NOMO-1 (cell line): ENCODE results near the gene DAP.
"Not testable (repeated sequence)": the region's sequence is repeated elsewhere in the genome, so short reads cannot be mapped to it uniquely, and the experiment has no call there.

Source experiments
- DNase-seq, 2 experiments: peaks; one replicate each; lab custom pipeline; 2025; ENCODE audit not compliant: unreplicated experiment in 2 of 2; lab: John Stamatoyannopoulos, UW

Gene DAP

GRCh38 chr5:10658265-10658664 lies 102.8 kb downstream of the DAP start:
- no peak for DNase-seq

- no peak for DNase-seq
Observed at GRCh38 chr5:10655972-10656830, 104.8 kb downstream of the DAP start.

- DNase-seq = no peak
Observed at GRCh38 chr5:10655161-10655971, 105.7 kb downstream of the DAP start.

DNA sequence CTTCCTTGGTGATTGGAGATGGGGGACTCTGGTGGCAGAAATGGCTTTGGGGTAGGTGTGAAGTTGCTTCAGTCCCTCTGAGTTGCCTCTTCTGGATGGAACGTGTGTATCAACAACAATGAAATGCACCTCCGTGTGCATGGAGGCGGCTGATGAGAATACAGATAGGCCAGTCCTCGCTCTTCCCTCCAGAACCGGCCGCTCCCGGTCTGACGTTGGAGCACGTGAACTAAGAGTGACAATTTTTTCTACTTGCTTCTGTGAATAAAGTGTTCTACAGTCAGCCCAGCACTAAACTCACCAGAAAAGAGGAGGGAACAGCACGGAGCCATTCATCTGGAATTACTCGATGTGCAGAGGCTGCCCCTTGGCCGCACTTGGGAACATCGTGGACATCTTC lies 106.5 kb downstream of the DAP start:
- no peak for DNase-seq

DNA sequence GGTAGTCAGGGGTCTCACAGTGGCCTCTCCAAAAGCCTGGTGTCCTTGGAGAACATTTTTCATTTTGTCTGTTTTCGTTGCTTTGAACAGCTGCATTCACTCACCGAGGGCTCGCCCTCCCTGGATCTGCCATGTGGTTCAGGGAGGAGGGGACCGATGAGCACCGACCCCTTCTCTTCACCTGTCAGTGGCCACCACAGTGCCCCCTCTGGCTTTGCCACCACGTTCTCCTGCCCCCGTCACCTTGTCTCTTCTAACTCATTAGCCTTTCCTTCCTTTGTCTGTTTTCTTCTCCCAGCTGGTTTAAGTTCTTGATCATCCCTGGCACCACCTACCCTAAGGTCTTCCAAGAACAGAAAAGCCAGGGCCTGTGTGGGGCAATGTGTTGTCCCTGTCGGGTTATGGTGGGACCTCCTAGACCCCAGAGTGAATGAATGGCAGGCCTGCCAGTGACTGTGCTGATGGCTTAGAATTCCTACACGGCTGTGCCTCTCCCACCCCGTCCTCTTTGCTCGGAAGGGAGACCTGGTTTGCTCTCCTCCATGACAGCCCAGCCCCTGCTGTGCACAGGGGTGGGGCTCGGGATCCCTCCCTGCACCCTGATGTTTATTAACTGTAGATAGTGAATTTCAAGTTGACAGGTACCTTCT lies 107.2 kb downstream of the DAP start:
- DNase-seq = no peak

DNA sequence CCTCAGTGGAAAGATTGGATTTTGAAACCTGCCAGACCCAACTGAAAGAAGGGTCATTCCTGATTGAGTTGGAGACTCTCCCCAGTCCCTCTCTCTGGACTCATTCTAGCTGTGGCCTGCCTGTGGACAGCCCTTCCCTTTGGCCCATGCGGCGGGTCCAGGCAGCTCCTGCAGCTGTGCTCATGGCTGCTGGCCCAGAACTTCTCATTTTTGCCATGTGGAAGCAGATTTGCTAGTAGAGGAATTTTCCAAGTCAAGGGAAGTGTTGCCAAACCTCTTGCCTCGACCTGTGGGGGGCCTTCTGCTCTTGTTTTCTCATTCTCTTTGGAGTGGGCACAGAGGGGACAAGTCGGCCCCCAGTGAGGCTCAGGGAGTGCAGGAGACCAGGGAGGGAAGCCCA lies 108.0 kb downstream of the DAP start:
- DNase-seq = no peak

GRCh38 chr5:10652606-10653005 lies 108.4 kb downstream of the DAP start:
- DNase-seq = no peak

GRCh38 chr5:10652151-10652550 lies 108.9 kb downstream of the DAP start:
- DNase-seq = no peak

DNA sequence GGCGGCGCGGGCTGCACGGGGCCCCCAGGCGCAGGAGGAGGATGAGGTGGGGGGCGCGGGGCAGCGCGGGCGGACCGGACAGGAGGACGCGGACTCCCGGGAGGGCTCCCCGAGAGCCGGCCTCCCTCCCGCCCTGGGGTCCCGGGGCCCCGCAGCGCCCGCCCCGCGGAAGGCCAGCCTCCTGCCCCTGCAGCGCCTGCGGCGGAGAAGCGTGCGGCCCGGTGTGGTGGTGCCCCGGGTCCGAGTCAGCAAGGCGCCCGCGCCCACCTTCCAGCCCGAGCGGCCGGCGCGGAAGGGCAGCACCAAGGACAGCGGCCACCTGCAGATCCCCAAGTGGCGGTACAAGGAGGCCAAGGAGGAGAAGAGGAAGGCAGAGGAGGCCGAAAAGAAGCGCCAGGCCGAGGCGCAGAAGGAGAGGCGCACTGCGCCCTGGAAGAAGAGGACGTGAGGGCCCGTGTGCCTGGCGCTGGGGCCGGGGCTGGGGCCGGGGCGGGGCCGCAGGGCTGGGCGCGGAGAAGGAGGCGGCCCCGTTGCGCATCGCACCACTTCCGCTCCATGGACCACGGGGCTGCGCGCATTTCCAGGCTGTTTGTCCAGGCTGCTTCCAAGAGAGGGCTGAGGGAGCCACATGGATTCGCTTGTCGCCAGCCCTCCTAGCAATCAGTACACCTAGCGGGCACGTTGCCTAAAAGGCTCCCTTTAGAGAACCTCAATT lies 111.2 kb downstream of the DAP start:
- no peak for DNase-seq

DNA sequence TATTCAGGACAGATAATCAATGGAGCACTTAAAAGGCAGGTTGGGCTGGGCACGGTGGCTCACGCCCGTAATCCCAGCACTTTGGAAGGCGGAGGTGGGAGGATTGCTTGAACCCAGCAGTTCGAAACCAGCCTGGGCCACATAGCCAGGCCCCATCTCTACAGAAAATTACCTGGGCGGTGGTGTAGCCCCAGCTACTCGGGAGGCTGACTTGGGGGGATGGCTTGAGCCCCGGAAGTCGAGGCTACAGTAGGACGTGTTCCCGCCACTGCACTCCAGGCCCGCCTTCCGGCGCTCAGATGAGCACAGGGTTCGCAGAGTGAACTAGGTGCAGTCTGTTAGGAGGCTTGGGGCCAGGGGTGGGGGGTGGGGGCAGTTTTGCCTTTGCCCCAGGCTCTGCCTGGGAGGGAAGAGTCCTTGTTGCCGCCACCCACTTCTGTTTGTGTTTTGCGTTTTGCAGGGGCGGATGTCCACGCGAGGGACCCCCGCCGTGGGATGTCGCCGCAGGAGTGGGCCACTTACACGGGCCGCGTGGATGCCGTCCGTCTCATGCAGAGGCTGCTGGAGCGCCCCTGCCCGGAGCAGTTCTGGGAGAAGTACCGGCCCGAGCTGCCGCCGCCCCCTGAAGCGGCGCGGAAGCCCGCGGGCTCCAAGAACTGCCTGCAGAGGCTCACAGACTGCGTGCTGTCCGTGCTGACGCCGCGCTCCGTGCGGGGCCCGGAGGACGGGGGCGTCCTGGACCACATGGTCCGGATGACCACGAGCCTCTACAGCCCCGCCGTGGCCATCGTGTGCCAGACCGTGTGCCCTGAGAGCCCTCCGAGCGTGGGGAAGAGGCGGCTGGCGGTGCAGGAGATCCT lies 112.0 kb downstream of the DAP start:
- no peak for DNase-seq

- no peak for DNase-seq
Observed at GRCh38 chr5:10647640-10648039, 113.4 kb downstream of the DAP start.

DNA sequence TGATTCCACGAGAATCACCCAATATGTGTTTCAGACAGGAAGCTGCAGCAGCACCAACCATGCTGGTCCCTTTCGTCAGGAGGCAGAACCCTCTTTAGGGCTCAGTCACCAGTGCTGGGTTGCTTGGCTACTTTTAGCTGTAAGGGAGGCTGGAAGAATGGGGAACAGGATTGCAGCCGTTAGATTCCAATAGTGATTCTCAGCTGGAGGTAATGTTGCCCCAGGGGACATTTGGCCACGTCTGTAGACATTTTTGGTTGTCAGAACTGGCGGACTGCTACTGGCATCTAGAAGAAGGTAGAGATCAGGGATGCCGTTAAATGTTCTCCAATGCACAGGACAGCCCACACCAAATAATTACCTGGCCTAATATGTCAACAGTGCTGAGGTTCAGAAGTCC lies 115.4 kb downstream of the DAP start:
- no peak for DNase-seq

DNA sequence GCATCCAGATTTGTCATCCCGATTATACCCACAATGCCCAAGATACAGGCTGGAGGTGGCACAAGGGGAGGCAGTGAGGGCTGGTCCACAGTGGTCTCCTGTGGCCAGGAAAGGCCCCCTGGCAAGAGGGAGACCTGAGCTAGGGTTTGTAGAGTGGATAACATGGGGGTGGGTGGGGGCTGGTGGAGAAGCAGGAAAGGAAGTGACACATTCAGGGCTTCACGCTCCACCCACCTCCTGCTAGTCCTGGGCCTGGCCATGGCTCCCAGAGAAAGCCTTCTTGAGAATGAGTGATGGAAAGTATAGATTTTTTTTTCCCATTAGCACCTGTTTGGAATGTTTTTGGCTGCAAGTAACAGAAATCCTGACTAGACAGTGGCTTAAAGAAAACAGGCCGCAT lies 115.9 kb downstream of the DAP start:
- DNase-seq = no peak

DNA sequence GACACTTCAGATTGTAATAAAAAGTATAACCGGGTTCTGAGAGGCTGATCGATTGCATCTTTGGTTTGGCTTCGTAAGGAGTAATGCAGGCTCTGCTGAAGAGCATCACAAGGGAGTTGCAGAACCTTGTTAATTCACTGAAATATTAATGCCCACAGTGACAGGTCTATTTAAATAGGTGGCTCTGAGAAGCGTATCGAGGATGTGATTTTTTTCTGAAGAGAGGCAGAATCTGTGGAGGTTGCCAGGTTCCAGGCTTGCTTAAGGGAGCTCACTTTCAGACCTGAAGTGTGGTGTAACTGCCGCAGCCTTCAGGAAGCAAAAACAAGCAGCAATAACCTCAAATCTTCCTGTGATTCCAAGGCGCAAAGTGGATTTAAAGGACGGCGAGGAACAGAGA lies 116.8 kb downstream of the DAP start:
- no peak for DNase-seq

GRCh38 chr5:10642367-10642766 lies 118.7 kb downstream of the DAP start:
- no peak for DNase-seq

GRCh38 chr5:10639846-10640368 lies 121.1 kb downstream of the DAP start:
- no peak for DNase-seq

GRCh38 chr5:10638723-10639122 lies 122.3 kb downstream of the DAP start:
- DNase-seq = not testable (repeated sequence)

DNA sequence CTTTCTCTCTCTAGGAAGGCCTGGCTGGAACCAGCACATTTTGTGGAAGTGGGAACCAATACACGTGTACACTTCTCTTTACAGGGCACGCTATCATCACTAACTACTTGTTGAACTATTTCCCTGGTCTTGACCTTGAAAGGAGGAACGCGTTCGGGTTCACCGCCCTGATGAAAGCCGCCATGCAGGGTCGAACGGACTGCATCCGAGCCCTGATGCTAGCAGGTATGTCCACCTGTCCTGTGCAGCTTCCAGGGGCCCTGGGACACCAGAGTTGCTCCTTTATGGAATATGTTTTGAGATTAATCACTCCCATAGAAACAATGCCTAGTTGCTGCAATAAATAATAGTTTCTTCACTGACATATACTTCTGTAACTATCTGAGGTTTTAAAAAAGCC lies 123.1 kb downstream of the DAP start:
- no peak for DNase-seq

- DNase-seq = no peak
Observed at GRCh38 chr5:10636363-10637142, 124.5 kb downstream of the DAP start.
